H9 (cell line): ENCODE measurements around the gene ZFP36L1. TPM values are rescaled to one million over a fixed set of nuclear protein-coding genes. Genes with fewer than 3 reads are reported as not detected.

ENCODE experiments used
- DNase-seq: peaks from one replicate; pipeline ENCODE4 v3.0.0-alpha.2; 2017
- H2AFZ ChIP-seq: one replicate; pipeline ENCODE4 v1.6.1; 2013; ENCODE audit warnings: mild to moderate bottlenecking, low read length, control low read depth, moderate library complexity
- H2AK5ac ChIP-seq: 2 replicates; pipeline ENCODE4 v1.6.1; 2013; ENCODE audit warnings: low read length, control low read depth, mixed read lengths; ENCODE audit not compliant: insufficient read length
- H2BK120ac ChIP-seq: one replicate; pipeline ENCODE4 v1.6.1; 2013; ENCODE audit warnings: low read depth, mild to moderate bottlenecking, low read length, control low read depth, inconsistent platforms; ENCODE audit not compliant: poor library complexity, severe bottlenecking
- H2BK12ac ChIP-seq: 2 replicates; pipeline ENCODE4 v1.6.1; 2013; ENCODE audit warnings: low read length, control low read depth, mixed read lengths, low read depth; ENCODE audit not compliant: insufficient read length
- H2BK15ac ChIP-seq: 2 replicates; pipeline ENCODE4 v1.6.1; 2013; ENCODE audit warnings: low read depth, low read length, control low read depth
- H2BK20ac ChIP-seq: one replicate; pipeline ENCODE4 v1.6.1; 2013; ENCODE audit warnings: low read depth, mild to moderate bottlenecking, low read length, control low read depth, inconsistent platforms; ENCODE audit not compliant: poor library complexity, severe bottlenecking
- H2BK5ac ChIP-seq: 2 replicates; pipeline ENCODE4 v1.6.1; 2013; ENCODE audit warnings: low read length, control low read depth, mixed read lengths; ENCODE audit not compliant: insufficient read length
- H3K14ac ChIP-seq: 2 replicates; pipeline ENCODE4 v1.6.1; 2013; ENCODE audit warnings: low read length, control low read depth; ENCODE audit not compliant: insufficient read depth
- H3K18ac ChIP-seq: 2 replicates; pipeline ENCODE4 v1.6.1; 2013; ENCODE audit warnings: low read depth, mild to moderate bottlenecking, mixed read lengths, low read length, control low read depth; ENCODE audit not compliant: insufficient read length
- H3K23ac ChIP-seq: 2 replicates; pipeline ENCODE4 v1.6.1; 2013; ENCODE audit warnings: low read length, control low read depth, mixed read lengths, low read depth; ENCODE audit not compliant: insufficient read length
- H3K23me2 ChIP-seq: 2 replicates; pipeline ENCODE4 v1.6.1; 2013; ENCODE audit warnings: low read depth, mild to moderate bottlenecking, mixed read lengths, low read length, control low read depth; ENCODE audit not compliant: insufficient read length, poor library complexity, severe bottlenecking
- H3K27ac ChIP-seq: 2 replicates; pipeline ENCODE4 v1.5.1; 2013; ENCODE audit warnings: low read length, control low read depth, mixed read lengths, low read depth; ENCODE audit not compliant: insufficient read length
- H3K27me3 ChIP-seq: 2 replicates; pipeline ENCODE4 v1.6.1; 2013; ENCODE audit warnings: low read length, control low read depth, inconsistent platforms; ENCODE audit not compliant: insufficient read depth
- H3K4ac ChIP-seq: 2 replicates; pipeline ENCODE4 v1.6.1; 2013; ENCODE audit warnings: low read depth, mild to moderate bottlenecking, control low read depth, inconsistent platforms, low read length, moderate library complexity
- H3K4me1 ChIP-seq: 2 replicates; pipeline ENCODE4 v1.6.1; 2013; ENCODE audit warnings: low read length, control low read depth, inconsistent platforms; ENCODE audit not compliant: insufficient read depth
- H3K4me2 ChIP-seq: 2 replicates; pipeline ENCODE4 v1.6.1; 2013; ENCODE audit warnings: low read length, control low read depth, mixed read lengths; ENCODE audit not compliant: insufficient read length, insufficient read depth
- H3K56ac ChIP-seq: 2 replicates; pipeline ENCODE4 v1.6.1; 2013; ENCODE audit warnings: low read depth, mild to moderate bottlenecking, mixed read lengths, low read length, control low read depth; ENCODE audit not compliant: insufficient read length
- H3K79me1 ChIP-seq: 2 replicates; pipeline ENCODE4 v1.6.1; 2013; ENCODE audit warnings: low read depth, mild to moderate bottlenecking, moderate library complexity, low read length, control low read depth, inconsistent platforms; ENCODE audit not compliant: insufficient read depth, poor library complexity, severe bottlenecking
- H3K79me2 ChIP-seq: 2 replicates; pipeline ENCODE4 v1.6.1; 2013; ENCODE audit warnings: low read length, control low read depth, inconsistent platforms; ENCODE audit not compliant: insufficient read depth
- H3K9ac ChIP-seq: 2 replicates; pipeline ENCODE4 v1.6.1; 2013; ENCODE audit warnings: low read length, control low read depth, mixed read lengths; ENCODE audit not compliant: insufficient read length; ENCODE audit errors: extremely low read depth
- H3K9me3 ChIP-seq: one replicate; pipeline ENCODE4 v1.6.1; 2013; ENCODE audit warnings: low read depth, low read length, inconsistent platforms; ENCODE audit not compliant: control insufficient read depth
- H3T11ph ChIP-seq: one replicate; pipeline ENCODE4 v1.6.1; 2013; ENCODE audit warnings: mild to moderate bottlenecking, low read length, control low read depth, inconsistent platforms
- H4K20me1 ChIP-seq: one replicate; pipeline ENCODE4 v1.6.1; 2013; ENCODE audit not compliant: control insufficient read depth, insufficient read length, insufficient read depth
- H4K5ac ChIP-seq: 2 replicates; pipeline ENCODE4 v1.6.1; 2013; ENCODE audit warnings: low read depth, mild to moderate bottlenecking, mixed read lengths, low read length, control low read depth; ENCODE audit not compliant: insufficient read length
- H4K8ac ChIP-seq: replicated peaks from 2 replicates; pipeline ENCODE4 v1.6.1; 2013; ENCODE audit warnings: low read length, control low read depth, mixed read lengths, low read depth; ENCODE audit not compliant: insufficient read length
- H4K91ac ChIP-seq: 2 replicates; pipeline ENCODE4 v1.6.1; 2013; ENCODE audit warnings: low read depth, mild to moderate bottlenecking, moderate library complexity, mixed read lengths, low read length, control low read depth; ENCODE audit not compliant: insufficient read length
- H3K27ac Mint-ChIP-seq, 3 experiments: 2 replicates in 2 of 3; 3 replicates in 1 of 3; pipeline ENCODE4 v1.8.0; 2020 to 2021; ENCODE audit warnings: mixed read lengths in 3 of 3, mild to moderate bottlenecking in 1 of 3, moderate library complexity in 1 of 3
- H3K27me3 Mint-ChIP-seq: 2 replicates; pipeline ENCODE4 v1.8.0; 2021; ENCODE audit warnings: low read depth, mild to moderate bottlenecking, moderate library complexity, mixed read lengths
- H3K36me3 Mint-ChIP-seq, 3 experiments: 2 replicates in 2 of 3; 3 replicates in 1 of 3; pipeline ENCODE4 v1.8.0; 2020 to 2021; ENCODE audit warnings: low read depth in 3 of 3, mixed read lengths in 3 of 3; ENCODE audit not compliant: insufficient read depth in 1 of 3
- H3K4me1 Mint-ChIP-seq, 2 experiments: 2 replicates each; pipeline ENCODE4 v1.8.0; 2020; ENCODE audit warnings: mixed read lengths in 2 of 2
- H3K4me3 Mint-ChIP-seq, 2 experiments: 2 replicates in 1 of 2; 3 replicates in 1 of 2; pipeline ENCODE4 v1.8.0; 2020 to 2021; ENCODE audit warnings: mild to moderate bottlenecking in 2 of 2, mixed read lengths in 2 of 2, moderate library complexity in 1 of 2
- H3K9me3 Mint-ChIP-seq, 2 experiments: 2 replicates in 1 of 2; 3 replicates in 1 of 2; pipeline ENCODE4 v1.8.0; 2020; ENCODE audit warnings: mild to moderate bottlenecking in 2 of 2, mixed read lengths in 2 of 2, moderate library complexity in 1 of 2
- WGBS: extraction: QIAGEN DNeasy Blood & Tissue Kit; methylation state at CpG from one replicate; pipeline ENCODE4 v1.1.7; 2013; ENCODE audit warnings: missing lambda C conversion rate, low lambda C conversion rate, mixed read lengths; ENCODE audit not compliant: insufficient read length; ENCODE audit errors: extremely low coverage; 5-methylcytosine and 5-hydroxymethylcytosine counted together
- total RNA-seq: library from RNA; stranded (reverse); gene quantifications from 2 replicates; pipeline ENCODE4 v1.2.1, GENCODE V29; 2021
- TF ChIP-seq, protein P1 (sequence below): fragments of 200-600 bp; sonication (generic); conservative IDR thresholded peaks from 3 replicates; pipeline ENCODE4 v1.8.0; 2021; ENCODE audit warnings: antibody characterized with exemption, mild to moderate bottlenecking

ZFP36L1 gene
- total RNA-seq, 1 experiment from 2014 or later, result 109 TPM

DNA sequence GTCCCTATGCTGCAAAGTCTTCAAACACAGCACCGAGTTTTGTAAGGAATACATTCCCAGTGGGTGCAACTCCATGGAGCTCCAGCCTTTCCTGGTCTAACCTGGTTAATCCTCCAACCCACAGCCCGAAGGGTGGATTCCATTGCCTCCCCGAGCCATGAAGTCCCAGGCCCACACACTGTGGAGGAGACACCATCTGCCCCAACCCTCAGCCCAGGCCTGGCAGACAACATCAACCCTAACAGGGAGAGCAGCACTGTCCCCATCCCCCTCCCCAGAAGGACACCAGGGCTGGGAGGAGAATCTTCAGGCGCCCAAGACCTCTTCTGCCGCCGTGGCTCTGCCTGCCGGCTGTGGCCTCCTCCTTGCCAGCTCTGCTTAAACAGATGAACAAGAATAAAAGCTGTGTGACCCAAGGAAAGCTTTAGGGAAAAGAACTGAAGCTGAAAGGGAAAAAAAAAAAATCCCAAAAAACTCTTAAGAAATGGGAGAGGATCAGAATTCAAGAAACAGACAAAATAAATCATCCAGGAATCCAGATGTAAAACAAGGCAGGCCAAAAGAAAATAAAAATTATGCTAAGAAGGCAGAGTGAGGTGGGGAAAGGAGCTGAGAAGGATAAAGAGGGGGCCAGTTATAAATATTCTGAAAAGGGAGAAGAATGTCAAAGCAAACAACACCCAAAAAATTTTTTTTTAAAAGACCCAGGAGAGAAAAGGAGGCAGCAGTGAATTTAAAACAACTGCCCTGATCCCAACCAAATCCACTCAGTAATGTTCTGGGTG is 16.0 kb upstream of the ZFP36L1 start:
- H3K23me2 ChIP-seq, result no peaks in the 10 kb centered on the region
- no peaks in the 10 kb centered on the region for H3K4me1 ChIP-seq
- no peak overlapping the region for H2BK5ac ChIP-seq
- no peaks in the 10 kb centered on the region for H3K79me1 ChIP-seq
- Mint-ChIP-seq H3K9me3 (peaks cover 11 to 16% of the 10 kb centered on the region in 2 experiments; a peak in 4 of 5 replicates), H3K27ac (no peak overlapping the region), H3K4me3 (no peak overlapping the region; a peak in 1 of 5 replicates), H3K36me3 (peaks cover 9 to 11% (median 10%) of the 10 kb centered on the region in 3 experiments; a peak in 6 of 7 replicates), H3K27me3 (peaks cover 2% of the 10 kb centered on the region), H3K4me1 (peaks cover 26 to 35% of the 10 kb centered on the region in 2 experiments)
- H2AFZ ChIP-seq, result no peak overlapping the region
- no peak overlapping the region for H2AK5ac ChIP-seq
- no peak overlapping the region for H3K18ac ChIP-seq
- no peak overlapping the region for H3K56ac ChIP-seq
- H4K8ac ChIP-seq, result no peak overlapping the region
- no peak overlapping the region for H3K23ac ChIP-seq
- H3K27ac ChIP-seq, result no peak overlapping the region
- H3K9me3 ChIP-seq, result no peaks in the 10 kb centered on the region
- H3K9ac ChIP-seq, result no peak overlapping the region
- no peak overlapping the region for H4K91ac ChIP-seq
- no peak overlapping the region for H3T11ph ChIP-seq
- H2BK120ac ChIP-seq, result no peak overlapping the region
- WGBS, result no CpG with 5 or more reads among the region's 7 CpGs
- H3K14ac ChIP-seq, result no peak overlapping the region; the same call in 1 of the 2 replicates
- H4K5ac ChIP-seq, result no peak overlapping the region
- no peak overlapping the region for H2BK15ac ChIP-seq
- H3K27me3 ChIP-seq, result no peaks in the 10 kb centered on the region
- no peaks in the 10 kb centered on the region for H3K79me2 ChIP-seq
- H2BK12ac ChIP-seq, result no peak overlapping the region
- no peaks in the 10 kb centered on the region for H4K20me1 ChIP-seq
- TF ChIP-seq, protein P1, sequence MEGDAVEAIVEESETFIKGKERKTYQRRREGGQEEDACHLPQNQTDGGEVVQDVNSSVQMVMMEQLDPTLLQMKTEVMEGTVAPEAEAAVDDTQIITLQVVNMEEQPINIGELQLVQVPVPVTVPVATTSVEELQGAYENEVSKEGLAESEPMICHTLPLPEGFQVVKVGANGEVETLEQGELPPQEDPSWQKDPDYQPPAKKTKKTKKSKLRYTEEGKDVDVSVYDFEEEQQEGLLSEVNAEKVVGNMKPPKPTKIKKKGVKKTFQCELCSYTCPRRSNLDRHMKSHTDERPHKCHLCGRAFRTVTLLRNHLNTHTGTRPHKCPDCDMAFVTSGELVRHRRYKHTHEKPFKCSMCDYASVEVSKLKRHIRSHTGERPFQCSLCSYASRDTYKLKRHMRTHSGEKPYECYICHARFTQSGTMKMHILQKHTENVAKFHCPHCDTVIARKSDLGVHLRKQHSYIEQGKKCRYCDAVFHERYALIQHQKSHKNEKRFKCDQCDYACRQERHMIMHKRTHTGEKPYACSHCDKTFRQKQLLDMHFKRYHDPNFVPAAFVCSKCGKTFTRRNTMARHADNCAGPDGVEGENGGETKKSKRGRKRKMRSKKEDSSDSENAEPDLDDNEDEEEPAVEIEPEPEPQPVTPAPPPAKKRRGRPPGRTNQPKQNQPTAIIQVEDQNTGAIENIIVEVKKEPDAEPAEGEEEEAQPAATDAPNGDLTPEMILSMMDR, result no peak
- H3K4me2 ChIP-seq, result no peak overlapping the region
- peak; percentile 26 for DNase-seq
- H2BK20ac ChIP-seq, result no peak overlapping the region
- no peak overlapping the region for H3K4ac ChIP-seq
